ENCODE results near the gene AK8. TPM values are rescaled to one million over a fixed set of nuclear protein-coding genes. Genes with fewer than 3 reads are reported as not detected.

AK8 gene
- total RNA-seq, 2 donors from 2014 or later: 0.67 TPM; not detected in 1

DNA sequence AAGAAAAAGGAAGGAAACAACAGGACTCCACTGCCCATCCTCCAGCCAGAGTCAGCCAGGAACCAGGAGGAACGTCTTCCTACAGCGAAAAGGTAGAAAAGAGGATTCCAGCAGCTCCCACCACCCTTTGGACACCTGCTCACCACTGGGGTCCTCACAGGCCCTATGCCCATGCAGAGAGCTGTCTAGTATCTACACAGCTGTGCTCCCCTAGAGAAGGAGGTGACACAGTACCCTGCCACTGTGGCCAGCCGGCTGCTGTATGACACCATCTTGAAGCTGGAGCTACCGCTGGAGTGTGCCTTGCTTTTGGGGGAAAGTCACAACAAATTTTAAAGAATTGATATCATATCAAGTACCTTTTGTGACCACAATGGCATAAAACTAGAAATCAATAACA lies 115.2 kb downstream of the AK8 start:
- intact Hi-C loops (cut with DNase I, micrococcal nuclease): no loop called here
- ATAC-seq (no peak), DNase-seq (no peak)

DNA sequence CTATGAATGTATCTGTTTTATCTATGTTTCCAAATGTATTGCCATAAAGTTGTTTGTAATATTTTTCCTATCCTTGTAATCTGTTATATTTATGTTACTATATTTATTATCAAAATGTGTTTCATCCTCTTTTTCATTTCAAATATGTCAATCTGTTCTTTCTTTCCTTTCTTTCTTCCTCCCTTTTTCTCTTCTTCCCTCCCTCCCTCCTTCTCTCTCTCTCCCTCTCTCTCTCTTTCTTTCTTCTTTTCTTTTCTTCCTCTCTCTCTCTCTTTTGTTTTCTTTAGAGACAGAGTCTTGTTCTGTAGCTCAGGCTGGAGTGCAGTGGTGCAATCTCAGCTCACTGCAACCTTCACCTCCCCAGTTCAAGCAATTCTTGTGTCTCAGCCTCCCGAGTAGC lies 116.5 kb downstream of the AK8 start:
- intact Hi-C loops (cut with DNase I, micrococcal nuclease): no loop called here
- DNase-seq (no peak), ATAC-seq (no peak)

DNA sequence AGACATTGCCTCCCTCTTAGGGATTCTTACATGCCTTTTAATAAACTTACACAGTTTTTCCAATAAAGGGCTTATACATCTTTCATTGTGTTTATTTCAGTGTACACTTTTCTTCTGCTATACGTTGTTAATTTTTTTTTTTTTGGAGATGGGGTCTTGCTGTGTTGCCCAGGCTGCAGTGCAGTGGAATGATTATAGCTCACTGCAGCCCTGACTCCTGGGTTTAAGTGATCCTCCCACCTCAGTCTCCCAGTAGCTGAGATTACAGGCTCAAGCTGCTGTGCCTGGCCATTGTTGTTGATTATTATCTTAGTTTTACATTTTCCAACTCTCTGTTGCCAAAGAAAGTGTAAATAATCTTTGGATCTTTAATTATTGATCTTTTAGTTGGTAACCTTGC lies 118.0 kb downstream of the AK8 start:
- no peak for DNase-seq
- ATAC-seq: no peak
- intact Hi-C loops (cut with DNase I, micrococcal nuclease): no loop called here

DNA sequence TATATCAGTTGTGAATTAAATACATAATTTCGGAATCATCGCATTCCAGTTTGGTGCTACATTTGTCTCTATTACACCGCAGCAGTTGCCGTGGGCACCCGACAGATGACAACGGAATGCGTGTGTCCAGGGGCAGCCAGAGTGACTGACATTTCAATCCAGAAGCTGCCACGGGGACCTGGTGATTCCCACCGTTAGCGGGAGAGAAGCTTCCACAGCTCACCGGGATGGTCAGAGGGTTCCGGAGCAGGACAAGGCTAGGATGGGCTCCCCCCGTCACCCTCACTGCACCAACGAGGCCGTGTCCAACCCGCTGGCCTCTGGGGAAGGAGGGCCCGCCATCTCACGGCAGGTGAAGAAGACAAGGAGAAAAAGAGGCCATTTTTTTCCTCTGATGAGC lies 121.1 kb downstream of the AK8 start:
- DNase-seq: no peak
- ATAC-seq: no peak
- intact Hi-C loops (cut with DNase I, micrococcal nuclease): no loop called here

DNA sequence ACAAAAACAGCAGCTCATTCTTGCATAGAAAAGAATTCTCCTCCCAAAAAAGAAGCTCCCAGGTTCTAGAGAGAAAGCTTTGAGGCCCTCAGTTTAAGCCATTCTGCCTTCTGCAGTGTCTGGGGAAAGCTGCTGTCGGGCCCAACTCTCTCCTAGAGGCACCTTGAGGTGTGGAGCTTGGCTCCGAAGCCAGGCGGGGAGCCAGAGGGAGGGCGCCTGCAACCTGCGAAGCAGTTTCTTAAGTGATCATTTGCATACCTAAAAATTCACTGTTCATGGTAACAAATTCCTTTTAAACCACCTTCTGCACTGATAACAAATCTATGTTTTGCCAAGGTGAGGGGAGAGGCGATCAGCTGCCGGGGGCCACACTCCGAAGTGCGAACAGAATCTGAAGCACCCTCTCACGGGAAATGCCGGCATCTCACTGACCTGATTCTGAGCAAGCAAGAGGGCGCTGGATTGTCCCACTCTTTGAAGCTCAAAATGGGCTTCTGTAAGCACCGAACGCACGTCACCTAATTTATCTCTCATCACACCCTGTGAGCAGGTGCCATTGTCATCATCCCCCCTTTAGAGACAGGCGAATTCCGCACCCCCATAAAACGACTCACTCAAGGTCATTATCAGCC lies 121.8 kb downstream of the AK8 start:
- intact Hi-C loops (cut with DNase I, micrococcal nuclease): no loop called here
- ATAC-seq (no peak), DNase-seq (no peak)

DNA sequence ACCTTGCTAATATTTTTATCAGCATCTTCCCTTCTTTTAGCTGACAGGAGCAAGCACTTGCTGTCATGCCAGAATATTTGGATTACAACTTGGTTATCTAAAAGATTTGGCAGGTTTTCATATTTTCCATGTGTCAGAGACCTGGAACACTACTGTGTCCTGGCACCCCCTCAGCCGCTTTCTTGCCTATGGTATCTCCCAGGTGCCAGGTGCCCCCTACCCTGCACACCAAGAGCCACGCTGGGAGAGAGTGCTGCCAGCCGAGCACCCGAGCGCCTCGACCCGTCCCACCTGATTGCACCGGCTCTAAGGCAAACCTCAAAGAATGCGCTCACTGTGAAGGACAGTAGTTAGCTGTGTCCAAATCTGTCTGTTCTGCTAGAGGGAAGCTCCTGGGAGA lies 123.0 kb downstream of the AK8 start:
- intact Hi-C loops (cut with DNase I, micrococcal nuclease): no loop called here
- DNase-seq: no peak
- no peak for ATAC-seq

DNA sequence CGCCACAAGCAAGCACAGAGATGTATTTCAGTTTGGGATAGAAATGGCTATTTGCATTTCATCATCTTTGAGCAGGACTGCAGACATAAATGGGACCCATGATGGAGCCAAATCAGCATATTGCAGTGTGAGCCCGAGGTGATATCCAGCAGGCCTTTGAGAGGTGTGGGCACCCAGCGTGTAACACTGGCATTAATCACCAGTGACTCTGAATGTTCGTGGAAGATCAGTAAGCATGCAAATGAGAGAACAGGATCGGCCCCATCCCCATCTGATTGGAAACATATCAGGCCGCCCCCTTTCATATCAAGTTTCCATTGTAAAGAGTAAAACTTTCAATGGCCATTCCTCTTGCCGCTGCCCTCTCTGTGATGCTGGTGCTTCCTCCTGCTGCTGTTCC lies 123.8 kb downstream of the AK8 start:
- ATAC-seq: no peak
- DNase-seq: no peak

DNA sequence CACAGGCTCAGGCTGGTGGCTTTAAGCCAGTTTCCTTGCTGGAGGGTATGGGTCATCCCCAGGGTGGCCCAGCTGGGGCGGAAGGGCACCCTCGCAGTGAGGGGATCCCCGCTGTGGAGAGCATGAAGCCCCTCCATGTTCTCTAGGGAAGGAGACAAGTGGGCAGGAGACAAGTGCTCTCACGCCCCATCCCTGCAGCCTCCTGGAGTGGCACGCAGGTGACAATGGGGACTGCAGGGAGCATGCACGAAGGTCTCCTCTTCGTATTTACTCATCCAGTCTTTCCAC lies 124.5 kb downstream of the AK8 start:
- ATAC-seq: no peak
- intact Hi-C loops (cut with DNase I, micrococcal nuclease): no loop called here
- DNase-seq: no peak

More for the DNA sequence above, 123.8 kb downstream of the AK8 start:
- intact Hi-C loops (cut with DNase I, micrococcal nuclease): no loop called here

DNA sequence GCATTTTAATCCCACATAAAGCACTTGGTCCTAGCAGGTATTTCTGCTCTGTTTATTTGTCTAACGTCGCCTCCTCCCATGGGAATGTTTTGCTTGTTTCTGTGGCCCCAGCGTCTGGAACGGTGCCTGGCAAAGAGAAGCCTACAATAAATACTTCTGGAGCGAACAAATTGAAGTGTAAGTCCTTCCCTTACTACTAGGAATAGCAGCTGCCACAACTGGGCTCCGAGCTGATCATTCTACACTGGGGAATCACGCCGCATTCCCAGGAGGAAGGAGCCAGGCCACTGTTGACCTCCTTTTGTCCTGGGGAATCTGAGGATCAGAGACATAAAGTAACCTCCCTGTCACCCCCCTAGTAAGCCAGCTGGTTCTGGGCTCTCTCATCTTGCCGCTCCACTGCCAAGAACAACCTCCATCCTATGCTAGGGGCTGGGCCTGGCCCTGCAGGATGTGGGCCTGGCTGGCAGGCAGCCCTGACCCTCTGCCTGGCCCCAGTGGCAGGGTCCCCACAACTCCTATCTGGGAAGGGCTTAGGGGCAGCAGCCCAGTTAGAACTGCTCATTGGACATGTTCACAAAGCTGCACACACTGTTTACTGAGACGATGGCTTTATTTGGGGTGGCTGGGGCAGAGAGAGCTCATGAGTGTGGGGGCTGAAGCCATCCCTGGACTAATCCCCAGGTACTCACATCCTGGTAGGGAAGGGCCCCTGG lies 125.0 kb downstream of the AK8 start:
- peak in 1 of 2 donors; percentile 31 for DNase-seq
- intact Hi-C loops (cut with DNase I, micrococcal nuclease): no loop called here
- peak; percentile 42 for ATAC-seq

DNA sequence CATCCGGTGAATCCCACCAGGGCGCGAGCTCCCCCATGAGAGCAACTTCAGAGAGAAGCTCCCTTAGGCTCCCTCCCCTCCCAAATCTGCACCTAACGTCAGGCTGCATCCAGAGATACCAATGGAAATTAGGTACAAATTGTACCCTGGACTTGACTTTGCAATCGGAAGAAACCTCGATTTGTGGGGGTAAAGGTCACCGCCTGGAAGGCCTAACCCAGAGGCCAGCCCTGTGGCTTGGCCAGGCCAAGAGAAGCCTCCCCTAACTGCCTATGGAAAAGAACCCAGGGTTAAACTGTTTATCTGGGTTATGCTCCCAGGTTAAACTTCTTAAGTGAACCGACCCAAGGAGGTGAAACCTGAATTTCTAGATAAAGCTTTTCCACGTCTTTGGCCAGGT lies 127.4 kb downstream of the AK8 start:
- ATAC-seq: no peak
- no peak for DNase-seq

DNA sequence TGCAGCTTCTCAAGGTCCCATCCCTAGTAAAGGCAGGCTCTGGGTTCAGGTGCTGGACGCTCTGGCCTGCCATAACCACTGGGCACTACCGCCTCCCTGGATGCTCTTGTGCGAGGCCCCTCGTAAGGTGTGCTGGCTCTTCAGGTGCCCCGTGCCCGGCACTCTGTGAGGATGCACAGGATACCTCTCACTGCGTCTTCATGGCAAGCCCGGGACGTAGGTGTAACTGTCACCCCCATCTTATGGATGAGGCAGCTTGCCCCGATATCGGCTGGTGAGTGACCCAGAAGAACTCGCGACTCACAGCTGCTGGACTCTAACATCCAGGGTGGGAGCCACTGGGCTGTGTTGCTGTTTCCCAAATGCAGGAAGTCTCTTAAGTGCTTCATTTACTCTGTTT lies 128.8 kb downstream of the AK8 start:
- ATAC-seq (no peak), DNase-seq (no peak)
- intact Hi-C loops (cut with DNase I, micrococcal nuclease): no loop called here

More for the DNA sequence above, 127.4 kb downstream of the AK8 start:
- intact Hi-C loops (cut with DNase I, micrococcal nuclease): no loop called here

DNA sequence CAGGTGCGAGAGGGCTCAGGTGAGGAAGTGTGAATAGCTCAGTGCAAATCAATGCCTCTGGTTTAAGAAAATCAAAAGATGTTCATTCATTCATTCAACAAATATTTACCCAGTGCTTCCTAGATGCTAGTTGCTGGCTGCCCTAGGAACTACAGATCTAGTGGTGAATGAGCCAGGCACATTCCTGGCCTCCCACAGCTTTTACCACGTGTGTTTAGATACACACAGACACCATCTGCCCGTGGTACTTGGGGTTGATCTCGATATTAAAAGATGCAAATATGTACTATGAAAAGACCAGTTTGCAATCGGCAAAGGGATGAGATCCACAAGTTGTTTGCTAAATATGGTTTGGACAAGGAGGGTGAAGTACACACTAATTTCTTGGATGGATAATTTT lies 129.6 kb downstream of the AK8 start:
- DNase-seq (no peak), ATAC-seq (no peak)
- intact Hi-C loops (cut with DNase I, micrococcal nuclease): no loop called here

DNA sequence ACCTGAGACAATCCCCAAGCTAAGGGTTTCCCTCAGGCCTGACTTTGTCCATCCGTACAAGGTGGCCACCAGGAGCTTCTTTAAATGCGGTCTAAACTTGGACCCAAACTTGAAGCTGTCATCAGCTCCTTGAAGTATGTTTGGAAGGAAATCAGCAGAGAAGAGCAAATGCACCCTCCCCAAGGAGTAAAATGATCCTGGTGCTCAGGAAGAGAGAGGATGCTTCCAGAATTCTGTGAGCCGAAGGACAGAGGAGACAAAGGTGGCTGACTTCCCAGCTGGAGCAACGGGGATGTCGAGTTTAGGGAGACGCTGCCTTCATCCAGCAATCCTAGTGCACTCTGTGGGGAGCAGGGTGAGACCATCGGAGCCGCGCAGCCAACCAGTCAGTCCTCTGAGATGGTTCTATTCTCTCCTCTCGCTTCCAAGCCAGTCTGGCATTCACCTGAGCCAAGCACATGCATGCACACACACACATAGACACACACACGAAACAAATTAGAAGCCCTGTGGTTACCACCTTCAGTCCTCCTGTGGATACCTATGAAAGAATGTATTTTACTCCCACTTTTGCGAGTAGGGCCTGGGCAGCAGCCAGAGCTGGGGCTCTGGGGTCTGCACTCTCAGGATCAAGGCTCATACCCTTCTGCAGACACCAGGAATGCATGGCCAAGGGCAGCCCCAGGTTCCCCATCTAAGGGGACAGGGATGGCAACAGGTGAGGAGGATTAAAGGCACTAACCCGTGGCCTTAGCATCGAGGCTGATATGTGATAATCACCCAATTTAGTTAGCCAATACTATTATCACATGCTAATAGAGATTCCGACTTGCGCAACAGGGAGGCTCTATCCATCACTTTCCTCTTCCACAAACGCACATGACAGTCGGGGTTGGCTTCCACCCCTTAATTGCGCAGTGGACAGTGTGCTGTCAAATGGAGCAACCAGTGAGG lies 132.1 kb downstream of the AK8 start:
- intact Hi-C loops (cut with DNase I, micrococcal nuclease): no loop called here
- DNase-seq (no peak), ATAC-seq (no peak)

DNA sequence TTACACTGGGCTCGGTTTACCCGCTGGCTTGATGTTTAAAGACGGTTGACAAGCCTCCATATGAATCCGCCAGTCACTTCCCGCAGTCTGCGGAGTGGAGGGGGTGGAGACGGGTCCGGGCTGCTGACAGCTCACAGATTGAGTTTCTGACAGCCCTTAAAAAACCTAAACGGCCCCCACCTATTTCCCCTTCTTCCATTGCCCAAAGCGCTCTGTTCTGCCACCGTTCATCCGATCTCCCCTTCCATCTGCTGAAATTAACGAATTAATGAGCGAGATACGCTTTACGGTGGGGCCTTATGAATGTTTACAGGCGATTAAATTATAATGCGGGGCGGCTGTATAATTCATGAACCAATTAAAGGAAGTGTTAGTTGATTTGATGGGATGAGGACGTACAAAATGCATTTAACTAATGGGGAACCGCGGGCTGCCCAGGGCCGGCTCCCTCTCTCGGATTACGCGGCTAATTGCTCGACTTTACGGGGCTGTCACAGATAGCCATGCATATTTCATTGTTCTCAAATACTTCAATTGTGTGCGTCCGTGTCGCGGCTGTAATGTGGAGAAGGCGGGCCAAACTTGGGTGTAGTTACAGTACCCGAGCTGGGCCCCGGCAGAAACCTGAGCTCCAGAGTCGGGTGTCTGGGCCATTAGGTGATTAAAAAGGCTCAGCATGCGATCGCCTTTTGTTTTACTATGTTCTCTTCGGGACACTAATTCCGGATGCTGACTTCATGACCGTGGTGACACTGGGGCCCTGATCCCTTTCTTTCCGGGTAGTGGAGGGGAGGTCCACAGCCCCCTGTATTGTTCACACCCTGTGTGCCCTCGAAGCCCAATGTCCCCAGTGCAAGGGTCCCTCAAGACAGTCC lies 133.0 kb downstream of the AK8 start:
- intact Hi-C loops (cut with DNase I, micrococcal nuclease): no loop called here
- DNase-seq: no peak
- peak; percentile 44 for ATAC-seq

DNA sequence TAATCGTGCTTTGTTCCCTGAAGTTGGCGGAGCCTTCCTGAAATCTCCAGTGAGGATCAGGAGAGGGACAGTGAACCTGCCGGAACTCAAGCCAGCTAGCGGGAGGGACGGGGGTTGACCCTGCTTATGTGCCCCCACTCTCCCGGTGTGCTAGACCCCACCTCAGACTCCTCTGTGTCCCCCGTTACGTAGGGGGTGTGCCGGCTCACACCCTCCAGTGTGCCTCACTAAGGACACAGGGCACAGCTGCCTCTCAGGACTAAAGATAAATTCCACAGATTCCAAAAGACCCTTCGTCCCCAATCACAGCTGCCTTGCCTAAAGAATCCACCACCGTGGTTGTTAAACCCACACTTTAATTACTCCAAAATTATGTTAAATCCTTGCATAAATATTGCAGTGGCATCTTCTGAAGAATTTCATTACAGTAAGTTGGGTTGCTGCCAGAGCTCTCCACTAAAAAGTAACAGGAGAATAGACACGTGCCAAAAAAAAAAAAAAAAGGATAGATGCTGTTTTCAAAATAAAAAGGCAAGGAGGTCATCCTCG lies 134.1 kb downstream of the AK8 start:
- no peak for DNase-seq
- intact Hi-C loops (cut with DNase I, micrococcal nuclease): no loop called here
- no peak for ATAC-seq

DNA sequence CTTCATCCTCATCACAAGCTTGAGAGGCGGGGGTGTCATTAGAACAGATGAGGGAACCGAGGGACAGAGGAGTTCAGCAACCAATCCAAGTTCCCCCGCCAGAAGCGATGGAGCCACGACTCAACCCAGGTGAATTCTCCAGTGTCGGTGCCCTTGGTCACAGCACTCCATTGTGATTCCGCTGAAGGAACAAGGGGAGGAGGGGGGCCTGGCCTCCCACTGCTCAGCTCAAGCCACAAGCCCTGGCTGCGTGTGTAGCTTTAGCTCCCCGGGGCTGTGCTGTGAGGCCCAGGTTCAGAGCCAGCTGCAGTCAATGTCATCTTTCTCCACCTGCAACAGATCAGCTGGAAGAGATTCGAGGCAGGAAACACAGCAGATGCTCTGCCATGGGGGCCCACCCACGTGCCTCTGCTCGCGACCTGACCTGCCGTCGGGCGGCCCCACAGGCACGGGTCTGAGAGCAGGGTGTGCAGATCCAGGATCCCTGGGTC lies 135.2 kb downstream of the AK8 start:
- no peak for DNase-seq
- no peak for ATAC-seq
- intact Hi-C loops (cut with DNase I, micrococcal nuclease): no loop called here

DNA sequence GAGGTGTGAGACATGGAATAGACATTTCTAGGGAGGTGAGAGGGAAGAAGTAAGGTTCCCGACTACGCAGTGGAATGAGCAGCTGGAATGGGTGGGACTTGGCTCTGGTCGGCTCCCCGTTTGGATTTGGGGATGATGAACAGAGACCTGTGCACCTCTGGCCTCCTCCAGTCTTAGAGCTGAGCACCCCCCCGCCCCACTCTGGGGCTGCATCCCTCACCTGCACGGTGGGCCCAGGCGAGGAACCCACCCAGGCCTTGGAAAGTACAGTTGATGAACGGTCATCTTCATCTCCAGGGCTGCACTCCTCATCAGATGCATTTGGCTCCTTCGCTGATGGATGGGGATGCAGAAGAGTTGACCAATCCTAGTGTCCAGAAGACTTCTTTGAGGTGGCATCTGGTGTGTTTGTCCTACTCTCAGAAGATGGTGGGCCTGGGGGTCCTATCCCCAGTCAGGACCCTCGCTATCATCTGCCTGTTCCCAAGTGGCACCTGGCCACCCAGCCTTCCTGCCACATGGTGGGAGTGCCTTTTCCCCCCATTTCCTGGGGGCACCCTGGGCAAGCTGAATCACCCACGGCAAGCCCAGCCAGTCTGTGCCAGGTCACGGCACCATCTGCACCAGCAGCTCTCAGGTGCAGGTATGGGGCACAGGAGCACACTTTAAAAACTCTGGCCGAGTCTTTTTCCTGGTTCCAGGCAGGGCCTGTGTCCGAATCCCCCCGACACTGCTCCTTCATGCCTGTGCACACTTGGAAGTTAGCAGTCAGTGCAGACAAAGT lies 137.4 kb downstream of the AK8 start:
- ATAC-seq: no peak
- DNase-seq: no peak
- intact Hi-C loops (cut with DNase I, micrococcal nuclease): no loop called here
